ENCODE measurements around the gene NOTUM. TPM values are rescaled to one million over a fixed set of nuclear protein-coding genes. Genes with fewer than 3 reads are reported as not detected.

NOTUM gene
- total RNA-seq, 5 donors from 2014 or later (not counting 1 experiment from before 2014, with no cell fraction given), result 0.13 to 0.33 (median 0.29) TPM; not detected in 2

DNA sequence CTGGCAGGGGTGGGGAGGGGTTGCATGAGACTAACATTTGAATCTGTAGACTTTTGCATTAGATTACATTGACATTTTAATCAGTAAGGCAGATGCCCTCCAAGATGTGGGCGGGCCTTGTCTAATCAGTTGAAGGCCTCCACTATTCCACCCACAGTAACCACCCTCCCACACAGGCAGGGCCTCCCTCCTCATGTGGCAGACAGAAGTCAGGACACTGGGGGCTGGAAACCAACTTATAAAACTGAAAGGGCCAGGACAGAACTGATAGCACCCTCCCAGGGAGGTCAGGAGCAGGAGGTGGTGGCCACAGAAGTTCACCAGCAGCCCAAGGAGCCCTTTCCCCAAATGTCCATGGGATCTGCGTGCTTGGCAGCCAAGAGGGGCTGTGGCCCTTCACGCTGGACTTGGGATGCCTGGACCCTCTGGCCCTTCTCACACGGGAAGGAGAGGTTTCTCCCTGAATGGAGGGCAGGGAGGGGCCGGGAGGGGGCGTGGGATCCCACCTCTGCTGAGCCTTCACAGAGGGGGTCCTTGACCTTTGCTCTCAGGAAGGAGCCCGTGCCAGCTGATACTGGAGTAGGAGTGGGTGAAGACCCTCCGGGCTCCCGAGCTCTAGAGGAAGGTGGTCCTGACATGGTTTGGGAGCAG lies 28.5 kb downstream of the NOTUM start:
- peaks cover 0 to 25% of the 10 kb centered on the region in 2 donors for H3K27me3 Mint-ChIP-seq
- H3K9me3 Mint-ChIP-seq, result no peaks in the 10 kb centered on the region
- H3K36me3 Mint-ChIP-seq, result no peaks in the 10 kb centered on the region
- peaks cover 4 to 22% of the 10 kb centered on the region in 2 experiments for H3K4me1 ChIP-seq (ENCODE audit: control insufficient read depth in 1 of 2, extremely low read depth in 1 of 2, insufficient read depth in 2 of 2, low read length in 2 of 2)
- H3K4me3 ChIP-seq (ENCODE audit: control insufficient read depth in 1 of 2, extremely low read depth in 1 of 2, low read length in 1 of 2), result no peak overlapping the region
- ATAC-seq (replicated peaks in 1 of 4), result no peak
- H3K36me3 ChIP-seq (ENCODE audit: control insufficient read depth in 2 of 2, extremely low read depth in 1 of 2, insufficient read depth in 1 of 2, low read length in 1 of 2), result peaks cover 0 to 4% of the 10 kb centered on the region in 2 donors
- H3K4me1 Mint-ChIP-seq, result peaks cover 0 to 8% (median 6%) of the 10 kb centered on the region in 3 donors
- H3K27ac Mint-ChIP-seq, result no peak overlapping the region
- ChIA-PET CTCF (no interaction called here), POLR2A (no interaction called here)
- H3K27me3 ChIP-seq (replicated peaks in 1 of 2; ENCODE audit: control insufficient read depth in 2 of 2, extremely low read depth in 1 of 2, insufficient read depth in 2 of 2, low read length in 1 of 2), result peaks cover 2 to 59% of the 10 kb centered on the region in 2 experiments
- no peak overlapping the region for H3K4me3 Mint-ChIP-seq
- H3K27ac ChIP-seq (ENCODE audit: low read length), result no peak overlapping the region
- 87% methylated on average over 8 of the region's 9 CpGs for WGBS (ENCODE audit: insufficient coverage)
- no peak for DNase-seq
- H3K9me3 ChIP-seq, result no peaks in the 10 kb centered on the region

DNA sequence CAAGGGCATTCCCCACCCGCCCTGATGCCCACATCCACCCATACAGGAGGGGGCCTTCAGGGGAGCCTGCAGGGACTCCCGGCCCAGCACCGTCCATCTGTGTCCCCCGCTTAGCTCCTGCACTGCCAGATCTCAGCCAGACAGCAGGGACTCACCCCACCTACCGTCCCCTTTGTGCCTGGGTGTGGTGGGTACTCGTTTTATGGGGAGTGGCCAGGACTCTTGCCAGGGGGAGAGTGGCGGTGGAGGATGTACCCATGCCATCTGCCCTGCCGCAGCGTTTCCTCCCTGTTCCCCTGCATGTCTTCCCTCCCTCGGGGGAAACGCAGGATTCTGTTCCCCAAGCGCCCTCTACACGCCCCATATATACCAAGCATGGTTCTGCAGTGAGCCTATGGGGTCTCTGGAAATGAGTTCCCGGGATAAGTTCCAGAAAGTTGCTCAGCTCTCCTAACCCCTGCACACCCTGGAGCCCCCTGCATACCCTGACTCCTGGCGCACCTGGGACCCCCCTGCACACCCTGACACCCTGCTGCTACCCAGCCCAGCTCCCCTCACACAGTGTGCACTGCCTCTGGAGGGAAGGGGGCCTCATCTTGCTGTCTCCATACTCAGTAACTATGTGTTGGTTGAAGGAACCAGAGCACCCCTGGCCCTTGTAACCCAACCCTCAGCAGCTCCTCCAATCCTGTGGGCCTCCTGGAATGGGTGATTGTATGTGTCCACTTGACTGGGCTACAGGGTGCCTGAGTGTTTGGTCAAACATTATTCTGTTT lies 29.2 kb downstream of the NOTUM start:
- H3K4me3 Mint-ChIP-seq, result no peak overlapping the region

DNA sequence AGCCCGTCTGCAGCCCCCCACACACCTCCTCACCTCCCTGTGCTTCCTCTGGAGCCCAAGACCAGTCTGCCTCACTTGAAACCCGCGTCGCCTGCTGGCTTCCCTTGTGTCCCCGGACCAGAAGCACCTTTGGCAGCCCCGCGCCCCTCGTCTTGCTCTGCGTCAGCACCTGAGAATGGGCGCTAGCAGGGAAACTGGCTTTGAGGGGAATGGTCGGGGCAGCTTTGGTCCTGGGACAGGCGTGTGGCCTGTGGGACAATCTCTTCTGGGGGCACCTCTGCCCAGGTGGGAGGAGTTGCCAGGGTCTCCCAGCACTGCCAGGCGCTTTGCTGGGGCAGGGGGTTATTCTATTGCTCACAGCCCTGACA lies 29.8 kb downstream of the NOTUM start:
- CTCF ChIA-PET, result no interaction called here
- no peak for ATAC-seq (replicated peaks in 1 of 4)
- no peak for DNase-seq
- WGBS (ENCODE audit: insufficient coverage), result 87% methylated on average over 10 of the region's 13 CpGs
- no peak overlapping the region for H3K4me3 ChIP-seq (ENCODE audit: control insufficient read depth in 1 of 2, extremely low read depth in 1 of 2, low read length in 1 of 2)
- H3K4me1 Mint-ChIP-seq, result peaks cover 6 to 15% (median 7%) of the 10 kb centered on the region in 3 donors
- H3K27ac Mint-ChIP-seq, result no peak overlapping the region
- no peaks in the 10 kb centered on the region for H3K9me3 ChIP-seq
- no peaks in the 10 kb centered on the region for H3K9me3 Mint-ChIP-seq
- no peak overlapping the region for H3K27ac ChIP-seq (ENCODE audit: low read length)
- H3K27me3 ChIP-seq (replicated peaks in 1 of 2; ENCODE audit: control insufficient read depth in 2 of 2, extremely low read depth in 1 of 2, insufficient read depth in 2 of 2, low read length in 1 of 2), result peaks cover 2 to 53% of the 10 kb centered on the region in 2 experiments
- H3K36me3 Mint-ChIP-seq, result no peaks in the 10 kb centered on the region
- H3K36me3 ChIP-seq (ENCODE audit: control insufficient read depth in 2 of 2, extremely low read depth in 1 of 2, insufficient read depth in 1 of 2, low read length in 1 of 2), result peaks cover 0 to 4% of the 10 kb centered on the region in 2 donors
- H3K27me3 Mint-ChIP-seq, result peaks cover 0 to 25% of the 10 kb centered on the region in 2 donors
- POLR2A ChIA-PET, result no interaction called here
- H3K4me1 ChIP-seq (ENCODE audit: control insufficient read depth in 1 of 2, extremely low read depth in 1 of 2, insufficient read depth in 2 of 2, low read length in 2 of 2), result peaks cover 4 to 19% of the 10 kb centered on the region in 2 experiments
- no peak overlapping the region for H3K4me3 Mint-ChIP-seq

More for the DNA sequence above, 29.2 kb downstream of the NOTUM start:
- H3K9me3 Mint-ChIP-seq, result no peaks in the 10 kb centered on the region
- POLR2A ChIA-PET, result no interaction called here
- H3K27ac Mint-ChIP-seq, result no peak overlapping the region
- no peak overlapping the region for H3K4me3 ChIP-seq (ENCODE audit: control insufficient read depth in 1 of 2, extremely low read depth in 1 of 2, low read length in 1 of 2)
- H3K27me3 ChIP-seq (replicated peaks in 1 of 2; ENCODE audit: control insufficient read depth in 2 of 2, extremely low read depth in 1 of 2, insufficient read depth in 2 of 2, low read length in 1 of 2), result peaks cover 2 to 57% of the 10 kb centered on the region in 2 experiments
- H3K27me3 Mint-ChIP-seq, result peaks cover 0 to 25% of the 10 kb centered on the region in 2 donors
- ATAC-seq (replicated peaks in 1 of 4) (no peak), DNase-seq (no peak)
- CTCF ChIA-PET, result no interaction called here
- WGBS (ENCODE audit: insufficient coverage), result no CpG with 5 or more reads among the region's 15 CpGs
- peaks cover 3 to 18% of the 10 kb centered on the region in 2 experiments for H3K4me1 ChIP-seq (ENCODE audit: control insufficient read depth in 1 of 2, extremely low read depth in 1 of 2, insufficient read depth in 2 of 2, low read length in 2 of 2)
- peaks cover 0 to 4% of the 10 kb centered on the region in 2 donors for H3K36me3 ChIP-seq (ENCODE audit: control insufficient read depth in 2 of 2, extremely low read depth in 1 of 2, insufficient read depth in 1 of 2, low read length in 1 of 2)
- H3K4me1 Mint-ChIP-seq, result peaks cover under 1 to 9% (median 5%) of the 10 kb centered on the region in 3 donors
- no peak overlapping the region for H3K27ac ChIP-seq (ENCODE audit: low read length)
- H3K9me3 ChIP-seq, result no peaks in the 10 kb centered on the region
- H3K36me3 Mint-ChIP-seq, result no peaks in the 10 kb centered on the region

DNA sequence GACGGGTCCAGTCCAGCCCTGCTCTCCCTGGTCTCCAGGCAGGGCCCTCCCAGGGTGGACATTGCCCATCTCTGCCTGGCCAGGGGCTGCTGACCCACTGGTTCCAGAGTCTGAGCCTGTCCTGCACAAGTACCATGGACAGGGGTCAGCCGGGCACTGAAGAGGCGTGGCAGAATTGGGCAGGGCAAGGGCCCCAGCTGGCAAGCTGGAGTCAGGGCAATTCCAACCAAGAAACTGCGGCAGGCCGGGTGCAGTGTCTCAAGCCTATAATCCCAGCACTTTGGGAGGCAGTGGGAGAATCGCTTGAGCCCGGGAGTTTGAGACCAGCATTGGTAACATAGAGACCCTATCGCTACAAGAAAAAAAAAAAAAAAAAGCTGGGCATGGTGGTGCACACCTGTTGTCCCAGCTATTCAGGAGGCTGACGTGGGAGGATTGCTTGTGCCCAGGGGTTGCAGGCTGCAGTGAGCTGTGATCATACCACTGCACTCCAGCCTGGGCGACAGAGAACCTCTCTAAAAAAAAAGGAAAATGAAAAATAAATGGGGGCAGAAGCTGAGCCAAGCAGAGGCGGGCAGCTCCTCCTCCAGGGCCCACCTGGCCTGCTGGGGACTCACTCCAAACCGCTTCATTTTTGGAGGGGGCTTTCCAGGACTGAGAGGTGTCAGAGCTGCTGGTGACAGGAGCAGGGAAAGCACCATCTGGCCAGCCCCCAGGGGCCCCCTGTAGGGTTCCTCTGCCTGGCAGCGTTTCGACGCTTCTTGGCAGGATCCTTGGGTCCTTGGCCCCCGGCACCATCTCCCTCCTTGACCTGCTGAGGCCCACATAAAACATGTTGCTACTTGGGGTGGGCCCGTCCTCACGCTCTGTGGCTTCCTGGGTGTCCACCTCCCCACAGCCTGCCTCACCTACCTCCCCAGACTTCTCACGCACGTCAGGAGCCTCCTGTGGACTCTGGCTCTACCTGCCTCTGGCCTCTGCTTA lies 30.6 kb downstream of the NOTUM start:
- POLR2A ChIA-PET, result no interaction called here
- H3K9me3 ChIP-seq, result no peaks in the 10 kb centered on the region
- CTCF ChIA-PET, result interaction anchor here in 1 of 2 donors (0.5 kb wide), 1 partner anchor 29 kb away, joined by 3 read pairs; no protein-coding TSS in a partner anchor
- DNase-seq (no peak), ATAC-seq (replicated peaks in 1 of 4) (no peak)
- Mint-ChIP-seq H3K36me3 (no peaks in the 10 kb centered on the region), H3K27ac (no peak overlapping the region), H3K9me3 (no peaks in the 10 kb centered on the region), H3K27me3 (peaks cover 0 to 25% of the 10 kb centered on the region in 2 donors), H3K4me3 (peak overlapping the region in 1 of 3 donors; percentile 65), H3K4me1 (peaks cover 12 to 18% (median 13%) of the 10 kb centered on the region in 3 donors)
- H3K27ac ChIP-seq (ENCODE audit: low read length), result no peak overlapping the region
- peaks cover 2 to 53% of the 10 kb centered on the region in 2 experiments for H3K27me3 ChIP-seq (replicated peaks in 1 of 2; ENCODE audit: control insufficient read depth in 2 of 2, extremely low read depth in 1 of 2, insufficient read depth in 2 of 2, low read length in 1 of 2)
- peaks cover 6 to 25% of the 10 kb centered on the region in 2 experiments for H3K4me1 ChIP-seq (ENCODE audit: control insufficient read depth in 1 of 2, extremely low read depth in 1 of 2, insufficient read depth in 2 of 2, low read length in 2 of 2)
- H3K36me3 ChIP-seq (ENCODE audit: control insufficient read depth in 2 of 2, extremely low read depth in 1 of 2, insufficient read depth in 1 of 2, low read length in 1 of 2), result peaks cover 0 to 4% of the 10 kb centered on the region in 2 donors
- WGBS (ENCODE audit: insufficient coverage), result 56% methylated on average over 12 of the region's 20 CpGs
- H3K4me3 ChIP-seq (ENCODE audit: control insufficient read depth in 1 of 2, extremely low read depth in 1 of 2, low read length in 1 of 2), result no peak overlapping the region

DNA sequence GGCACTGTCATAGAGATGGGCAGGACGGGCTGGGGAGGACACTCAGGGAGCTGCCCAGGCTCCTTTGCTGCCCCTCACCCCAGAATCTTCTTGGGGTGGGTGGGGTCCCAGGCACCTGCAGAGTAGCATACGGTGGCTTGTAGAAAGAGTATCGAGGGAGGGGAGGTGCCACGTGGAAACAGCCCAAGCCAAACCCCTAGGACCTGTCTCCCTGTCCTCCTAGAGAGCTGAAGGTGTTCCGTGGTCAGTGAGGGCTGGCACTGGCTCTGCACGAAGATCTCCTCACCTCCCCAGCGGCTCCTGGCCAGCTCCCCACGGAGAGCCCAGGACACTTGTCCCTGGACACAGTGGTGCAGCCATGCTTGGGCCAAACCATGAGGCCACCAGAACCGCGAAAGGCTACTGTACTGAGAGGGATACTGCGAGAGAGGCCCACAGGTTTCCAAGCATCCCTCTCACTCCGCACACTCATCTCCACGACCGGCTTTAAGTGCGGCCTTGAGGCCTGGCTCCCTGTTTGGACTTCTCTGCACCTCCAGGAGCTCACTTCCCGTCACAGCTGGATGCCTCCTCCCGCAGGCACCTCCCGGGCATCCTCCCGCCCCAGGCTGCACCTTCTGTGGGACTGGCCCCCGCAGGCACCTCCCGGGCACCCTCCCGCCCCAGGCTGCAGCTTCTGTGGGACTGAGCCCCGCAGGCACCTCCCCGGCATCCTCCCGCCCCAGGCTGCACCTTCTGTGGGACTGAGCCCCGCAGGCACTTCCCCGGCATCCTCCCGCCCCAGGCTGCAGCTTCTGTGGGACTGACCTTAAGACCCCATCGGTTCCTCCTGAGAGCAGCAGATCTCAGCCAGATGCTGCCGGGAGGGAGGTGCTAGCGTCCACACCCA lies 31.5 kb downstream of the NOTUM start:
- Mint-ChIP-seq H3K4me3 (peak overlapping the region in 2 of 3 donors; percentile 34 to 65), H3K4me1 (peaks cover 15 to 27% (median 18%) of the 10 kb centered on the region in 3 donors), H3K27ac (no peak overlapping the region), H3K36me3 (no peaks in the 10 kb centered on the region), H3K27me3 (peaks cover 0 to 25% of the 10 kb centered on the region in 2 donors), H3K9me3 (no peaks in the 10 kb centered on the region)
- DNase-seq (no peak), ATAC-seq (replicated peaks in 1 of 4) (no peak)
- no peak overlapping the region for H3K4me3 ChIP-seq (ENCODE audit: control insufficient read depth in 1 of 2, extremely low read depth in 1 of 2, low read length in 1 of 2)
- H3K27me3 ChIP-seq (replicated peaks in 1 of 2; ENCODE audit: control insufficient read depth in 2 of 2, extremely low read depth in 1 of 2, insufficient read depth in 2 of 2, low read length in 1 of 2), result peaks cover 2 to 53% of the 10 kb centered on the region in 2 experiments
- 92% methylated on average over 24 of the region's 31 CpGs for WGBS (ENCODE audit: insufficient coverage)
- H3K27ac ChIP-seq (ENCODE audit: low read length), result no peak overlapping the region
- H3K4me1 ChIP-seq (ENCODE audit: control insufficient read depth in 1 of 2, extremely low read depth in 1 of 2, insufficient read depth in 2 of 2, low read length in 2 of 2), result peaks cover 15 to 35% of the 10 kb centered on the region in 2 experiments
- POLR2A ChIA-PET, result no interaction called here
- CTCF ChIA-PET, result no interaction called here
- peaks cover 0 to 4% of the 10 kb centered on the region in 2 donors for H3K36me3 ChIP-seq (ENCODE audit: control insufficient read depth in 2 of 2, extremely low read depth in 1 of 2, insufficient read depth in 1 of 2, low read length in 1 of 2)
- H3K9me3 ChIP-seq, result no peaks in the 10 kb centered on the region
